K562 (cell line): ENCODE data around the gene SEC24A. TPM values are rescaled to one million over a fixed set of nuclear protein-coding genes. Genes with fewer than 3 reads are reported as not detected.
A peak's percentile ranks its signal among the peaks of the same experiment; 100 is the strongest.

ENCODE experiments used
- CUX1 ChIP-seq: fragments of 200-800 bp; sonication (Bioruptor generic); IDR thresholded peaks from 2 replicates; pipeline ENCODE4 v1.6.1; 2016; ENCODE audit warnings: missing genetic modification characterization, missing compliant biosample characterization
- HNRNPK ChIP-seq: fragments of 200-400 bp; formaldehyde crosslinking; IDR thresholded peaks from one replicate; pipeline ENCODE4 v1.6.1; 2018; ENCODE audit warnings: mild to moderate bottlenecking, low read depth, low read length; ENCODE audit not compliant: poor library complexity, severe bottlenecking
- MCM5 ChIP-seq: fragments of 450-650 bp; IDR thresholded peaks from 2 replicates; pipeline ENCODE4 v1.6.1; 2016; ENCODE audit warnings: low read depth
- MGA ChIP-seq: fragments of 450-650 bp; IDR thresholded peaks from 2 replicates; pipeline ENCODE4 v1.6.1; 2016; ENCODE audit warnings: mild to moderate bottlenecking, moderate library complexity
- PHF8 ChIP-seq: fragments of 200-600 bp; sonication (generic); IDR thresholded peaks from 2 replicates; pipeline ENCODE4 v1.6.1; 2012; ENCODE audit warnings: mixed run types, mild to moderate bottlenecking, inconsistent platforms, low read length, moderate library complexity, borderline replicate concordance
- SAFB2 ChIP-seq: fragments of 200-400 bp; formaldehyde crosslinking; IDR thresholded peaks from 2 replicates; pipeline ENCODE4 v1.6.1; 2018; ENCODE audit warnings: borderline replicate concordance, low read length, low read depth, moderate library complexity; ENCODE audit not compliant: severe bottlenecking
- TARDBP ChIP-seq: fragments of 450-650 bp; IDR thresholded peaks from 2 replicates; pipeline ENCODE4 v1.6.1; 2016
- U2AF1 ChIP-seq: fragments of 200-400 bp; formaldehyde crosslinking; optimal IDR thresholded peaks from 2 replicates; pipeline ENCODE3; 2017; ENCODE audit warnings: mild to moderate bottlenecking, low read depth, low read length, moderate library complexity
- ZNF668 ChIP-seq: fragments of 250-450 bp; sonication (Bioruptor Pico); IDR thresholded peaks from 2 replicates; pipeline ENCODE4 v1.8.0; 2022; ENCODE audit warnings: mild to moderate bottlenecking, inconsistent platforms
- polyA plus RNA-seq, 8 experiments: library from polyadenylated mRNA; depleted of rRNA in 4 of 8; stranded (reverse) in 5 of 8; unstranded in 3 of 8; fragments of >200 nt; fragmentation: Nextera tagmentation in 2 of 8; fragmentation: Illumina TruSeq in 1 of 8; extraction: Ambion mirVana in 2 of 8; extraction: Trizol in 1 of 8; gene quantifications; 2 replicates each; pipeline versions ENCODE4 v1.2.1 to v1.2.3, GENCODE V29; 2011 to 2014; ENCODE audit warnings: inconsistent platforms in 1 of 8, missing spikeins in 1 of 8
- total RNA-seq, 7 experiments: library from RNA; depleted of rRNA in 6 of 7; stranded (reverse); fragments of >200 nt in 6 of 7; fragmentation: Illumina TruSeq in 2 of 7; extraction: Trizol in 2 of 7; gene quantifications; 2 replicates each; pipeline versions ENCODE4 v1.2.1 to v1.2.3, GENCODE V29; 2011 to 2021; ENCODE audit warnings: low replicate concordance in 1 of 7

Gene SEC24A
- total and polyA plus RNA-seq, 9 of the 15 experiments (the other 6 are each of a cell fraction or from before 2014, with no cell fraction given): 7.9 to 36.5 (median 17.5) TPM

- TF ChIP-seq CUX1 (CRISPR knock-in tag) (no peak), MCM5 (no peak), PHF8 (peak; percentile 91; the same call in 1 of the 2 replicates), SAFB2 (no peak), TARDBP (no peak), HNRNPK (no peak), MGA (peak; percentile 93), U2AF1 (peak; percentile 77), ZNF668 (CRISPR knock-in tag) (no peak)
Observed at GRCh38 chr5:134738133-134738962, 89.8 kb downstream of the SEC24A start, which contains the start of gene CAMLG (continued).
